HepG2 (cell line): Measurements from ENCODE around the gene SETD1B. TPM values are rescaled to one million over a fixed set of nuclear protein-coding genes. Genes with fewer than 3 reads are reported as not detected.

ENCODE experiments used
- ATAC-seq: fragments of 200-7000 bp; cut with Tn5 transposase; 3 replicates; pipeline ENCODE4 v1.9.1; 2020; ENCODE audit warnings: mild to moderate bottlenecking, moderate library complexity
- BruUV-seq: library from RNA; stranded (reverse); fragments of 400-500 nt; replicated peaks from 2 replicates; lab custom pipeline; 2021; lab: Mats Ljungman, UMichigan
- CTCF ChIA-PET: fragments of 300-600 bp; formaldehyde crosslinking; extraction: SDS; loops from one replicate; lab custom pipeline; 2021; ENCODE audit warnings: low total read pairs, inconsistent platforms, low intra/inter-chr PET ratio; lab: Yijun Ruan, JAX
- POLR2A ChIA-PET: fragments of 350-600 bp; sonication (Branson Sonifier 250); formaldehyde crosslinking; loops from one replicate; lab custom pipeline; 2020; ENCODE audit warnings: antibody characterized with exemption, inconsistent platforms; lab: Yijun Ruan, JAX
- DNase-seq: peaks from one replicate; pipeline ENCODE4 v3.0.0-alpha.2; 2015; ENCODE audit warnings: low spot score
- FAIRE-seq: peaks from 3 replicates; lab custom pipeline; 2011; peaks lifted over from hg19 to GRCh38; lab: Jason Lieb, UNC
- H2AFZ ChIP-seq: one replicate; pipeline ENCODE4 v1.6.1; 2011; ENCODE audit warnings: low read length, inconsistent platforms
- H3K27ac ChIP-seq: fragments of 300-600 bp; 3 replicates; pipeline ENCODE4 v1.8.0; 2011; ENCODE audit warnings: mixed run types, mild to moderate bottlenecking, mixed read lengths, low read length, inconsistent platforms; ENCODE audit not compliant: insufficient read depth; ENCODE audit errors: extremely low read length
- H3K27me3 ChIP-seq, 2 experiments: fragments of 200-600 bp in 1 of 2; 2 replicates in 1 of 2; 3 replicates in 1 of 2; pipeline versions ENCODE4 v1.6.0 to v1.8.0; 2011; ENCODE audit warnings: low read length in 2 of 2, mild to moderate bottlenecking in 2 of 2, moderate library complexity in 2 of 2, inconsistent platforms in 1 of 2; ENCODE audit not compliant: insufficient read depth in 2 of 2, control insufficient read depth in 1 of 2
- H3K36me3 ChIP-seq, 2 experiments: fragments of 200-600 bp in 1 of 2; replicated peaks in 1 of 2; 2 replicates in 1 of 2; 3 replicates in 1 of 2; pipeline versions ENCODE4 v1.5.1 to v1.8.0; 2011; ENCODE audit warnings: low read length in 2 of 2, inconsistent platforms in 1 of 2; ENCODE audit not compliant: insufficient read depth in 2 of 2, control insufficient read depth in 1 of 2
- H3K4me1 ChIP-seq: 2 replicates; pipeline ENCODE4 v1.5.1; 2012; ENCODE audit warnings: low read length, inconsistent platforms; ENCODE audit not compliant: insufficient read depth
- H3K4me2 ChIP-seq: 2 replicates; pipeline ENCODE4 v1.6.0; 2011; ENCODE audit warnings: low read depth, low read length, inconsistent platforms
- H3K4me3 ChIP-seq, 3 experiments: fragments of 200-600 bp in 1 of 3; sonication (generic), shearing (Covaris generic) in 1 of 3; replicated peaks in 1 of 3; 2 replicates each; pipeline ENCODE4 v1.5.1; 2011 to 2016; ENCODE audit warnings: low read length in 3 of 3, inconsistent platforms in 2 of 3, low read depth in 2 of 3, mild to moderate bottlenecking in 2 of 3, control low read depth in 1 of 3, mixed read lengths in 1 of 3; ENCODE audit not compliant: insufficient read depth in 1 of 3
- H3K79me2 ChIP-seq: one replicate; pipeline ENCODE4 v1.6.1; 2011; ENCODE audit warnings: low read length, inconsistent platforms; ENCODE audit not compliant: insufficient read depth
- H3K9ac ChIP-seq: 2 replicates; pipeline ENCODE4 v1.6.0; 2011; ENCODE audit warnings: mild to moderate bottlenecking, low read depth, low read length, inconsistent platforms; ENCODE audit not compliant: insufficient read depth
- H3K9me3 ChIP-seq: 2 replicates; pipeline ENCODE4 v1.5.1; 2012; ENCODE audit warnings: mild to moderate bottlenecking, low read length
- H4K20me1 ChIP-seq: 2 replicates; pipeline ENCODE4 v1.6.0; 2011; ENCODE audit warnings: inconsistent platforms, mild to moderate bottlenecking, low read length, moderate library complexity; ENCODE audit not compliant: insufficient read depth
- ARHGAP35 ChIP-seq: sonication (generic); formaldehyde crosslinking; IDR thresholded peaks from 2 replicates; pipeline ENCODE4 v1.9.0; 2022; ENCODE audit warnings: mild to moderate bottlenecking, inconsistent platforms, moderate library complexity, missing genetic modification reagents, borderline replicate concordance
- CBX1 ChIP-seq: IDR thresholded peaks from one replicate; pipeline ENCODE4 v1.6.1; 2016; ENCODE audit warnings: antibody characterized with exemption, low read depth
- CBX5 ChIP-seq: sonication (generic); formaldehyde crosslinking; IDR thresholded peaks from 2 replicates; pipeline ENCODE4 v1.4.0; 2020; ENCODE audit warnings: missing genetic modification reagents, borderline replicate concordance
- DNMT1 ChIP-seq: sonication (generic); formaldehyde crosslinking; IDR thresholded peaks from 2 replicates; pipeline ENCODE4 v1.5.1; 2020; ENCODE audit warnings: mild to moderate bottlenecking, missing genetic modification reagents
- FOXA3 ChIP-seq: IDR thresholded peaks from 2 replicates; pipeline ENCODE4 v1.6.1; 2016; ENCODE audit warnings: missing genetic modification reagents, missing compliant biosample characterization
- HMGA1 ChIP-seq: sonication (generic); formaldehyde crosslinking; conservative IDR thresholded peaks from 2 replicates; pipeline ENCODE4 v1.4.0; 2020; ENCODE audit warnings: missing genetic modification reagents
- IKZF4 ChIP-seq: sonication (generic); formaldehyde crosslinking; IDR thresholded peaks from 2 replicates; pipeline ENCODE4 v1.5.1; 2020; ENCODE audit warnings: borderline replicate concordance, mild to moderate bottlenecking, low read depth, missing genetic modification reagents; ENCODE audit errors: not compliant biosample characterization
- JDP2 ChIP-seq: sonication (generic); formaldehyde crosslinking; IDR thresholded peaks from 2 replicates; pipeline ENCODE4 v1.8.1; 2022; ENCODE audit warnings: missing genetic modification reagents, borderline replicate concordance
- NKX3-1 ChIP-seq: sonication (generic); formaldehyde crosslinking; IDR thresholded peaks from 2 replicates; pipeline ENCODE4 v1.5.0; 2020; ENCODE audit warnings: missing genetic modification reagents
- SSRP1 ChIP-seq: IDR thresholded peaks from 2 replicates; pipeline ENCODE4 v1.6.1; 2016; ENCODE audit warnings: control low read depth
- SYNCRIP ChIP-seq: fragments of 200-400 bp; formaldehyde crosslinking; IDR thresholded peaks from 2 replicates; pipeline ENCODE4 v1.6.1; 2018; ENCODE audit warnings: mild to moderate bottlenecking, low read depth, low read length; ENCODE audit not compliant: insufficient read depth
- ZFY ChIP-seq: sonication (generic); formaldehyde crosslinking; IDR thresholded peaks from 2 replicates; pipeline ENCODE4 v1.4.0; 2020; ENCODE audit warnings: missing genetic modification reagents
- ZMYM4 ChIP-seq: sonication (generic); formaldehyde crosslinking; IDR thresholded peaks from 2 replicates; pipeline ENCODE4 v1.8.1; 2023; ENCODE audit warnings: mild to moderate bottlenecking, missing genetic modification reagents
- ZNF33B ChIP-seq: sonication (generic); formaldehyde crosslinking; IDR thresholded peaks from 2 replicates; pipeline ENCODE4 v1.5.1; 2020; ENCODE audit warnings: mild to moderate bottlenecking, missing genetic modification reagents
- ZNF746 ChIP-seq: sonication (generic); formaldehyde crosslinking; IDR thresholded peaks from 2 replicates; pipeline ENCODE4 v1.8.0; 2022; ENCODE audit warnings: mild to moderate bottlenecking, missing genetic modification reagents
- WGBS: methylation state at CpG from one replicate; pipeline ENCODE4 v1.1.6; 2017; ENCODE audit warnings: low lambda C conversion rate; 5-methylcytosine and 5-hydroxymethylcytosine counted together
- in situ Hi-C: cut with HindIII; loops from 2 replicates; pipeline ENCODE4 v1.10.0; 2017; ENCODE audit warnings: low pct_unique_long_range_greater_than_20kb; ENCODE audit not compliant: extremely low pct_ligation_motif_present
- intact Hi-C: fragments of 100-400 bp; cut with micrococcal nuclease; formaldehyde crosslinking; loops from one replicate; pipeline ENCODE4 v1.10.0; 2022; ENCODE audit not compliant: unreplicated experiment
- polyA plus RNA-seq, 8 experiments: library from polyadenylated mRNA; depleted of rRNA in 3 of 8; stranded (reverse) in 7 of 8; unstranded in 1 of 8; fragments of >200 nt; fragmentation: Illumina TruSeq in 4 of 8; extraction: Trizol in 4 of 8; gene quantifications; 2 replicates each; pipeline versions ENCODE4 v1.2.1 to v1.2.3, GENCODE V29; 2011 to 2016; ENCODE audit warnings: low read depth in 4 of 8, missing spikeins in 1 of 8, mixed read lengths in 1 of 8; ENCODE audit not compliant: insufficient read depth in 1 of 8
- total RNA-seq, 5 experiments: library from RNA; depleted of rRNA; stranded (reverse); fragments of >200 nt; fragmentation: Illumina TruSeq; extraction: Trizol; gene quantifications; 2 replicates each; pipeline ENCODE4 v1.2.3, GENCODE V29; 2016; ENCODE audit warnings: low read depth in 1 of 5
- TF ChIP-seq, protein P1 (sequence below): sonication (generic); formaldehyde crosslinking; IDR thresholded peaks from 2 replicates; pipeline ENCODE4 v1.4.0; 2020; ENCODE audit warnings: low read depth, missing genetic modification reagents
- TF ChIP-seq, protein P2 (sequence below): sonication (generic); formaldehyde crosslinking; IDR thresholded peaks from 2 replicates; pipeline ENCODE4; 2020; ENCODE audit warnings: missing genetic modification reagents, mild to moderate bottlenecking, borderline replicate concordance

The SETD1B gene
- total and polyA plus RNA-seq, 2 of the 13 experiments (the other 11 are each of a cell fraction or from before 2014, with no cell fraction given) = 1.1 to 1.4 TPM

DNA sequence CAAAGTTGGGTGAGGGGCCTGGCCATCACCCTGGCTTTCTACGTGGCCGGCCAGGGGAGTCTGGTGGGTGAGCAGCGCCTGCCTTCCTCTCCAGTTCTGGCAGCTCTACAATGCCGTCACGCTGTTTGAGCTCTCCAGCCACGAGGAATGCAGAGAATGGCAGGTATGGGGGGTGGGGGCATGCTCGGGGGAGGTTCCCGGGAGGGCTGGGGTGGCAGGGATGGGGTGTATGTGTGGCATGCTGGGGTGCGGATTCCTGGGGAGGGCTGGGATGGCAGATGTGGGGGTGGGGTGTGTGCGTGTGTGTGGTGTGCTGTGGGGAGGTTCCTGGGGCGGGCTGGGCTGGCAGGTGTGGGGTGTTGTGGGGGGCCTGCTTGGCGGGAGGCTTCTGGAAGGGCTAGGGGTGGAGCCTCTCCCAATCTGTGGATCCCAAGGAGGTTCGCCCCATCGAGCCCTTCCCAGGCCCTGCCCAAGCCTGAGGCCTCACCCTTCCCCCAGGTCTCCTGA, 28.8 kb upstream of the SETD1B start:
- Histone ChIP-seq H4K20me1 (no peaks in the 10 kb centered on the region), H3K9ac (no peak overlapping the region), H3K4me2 (no peak overlapping the region), H3K36me3 (no peaks in the 10 kb centered on the region; a peak in 1 of 5 replicates), H3K27me3 (no peaks in the 10 kb centered on the region), H3K4me1 (peaks cover 24% of the 10 kb centered on the region), H2AFZ (no peak overlapping the region), H3K27ac (no peak overlapping the region)
- DNase-seq (no peak), FAIRE-seq (no peak), ATAC-seq (no peak)
- CTCF ChIA-PET = interaction anchor here (1.2 to 6.1 kb wide), 2 partner anchors 19 to 78 kb away, joined by 5 to 66 read pairs; partner anchors contain the start of gene RHOF
- no TSS peak for BruUV-seq
- in situ Hi-C loops = loop anchor here (5.0 kb wide), 1 partner anchor 83 kb away; no protein-coding TSS in a partner anchor
- TF ChIP-seq, protein P1, sequence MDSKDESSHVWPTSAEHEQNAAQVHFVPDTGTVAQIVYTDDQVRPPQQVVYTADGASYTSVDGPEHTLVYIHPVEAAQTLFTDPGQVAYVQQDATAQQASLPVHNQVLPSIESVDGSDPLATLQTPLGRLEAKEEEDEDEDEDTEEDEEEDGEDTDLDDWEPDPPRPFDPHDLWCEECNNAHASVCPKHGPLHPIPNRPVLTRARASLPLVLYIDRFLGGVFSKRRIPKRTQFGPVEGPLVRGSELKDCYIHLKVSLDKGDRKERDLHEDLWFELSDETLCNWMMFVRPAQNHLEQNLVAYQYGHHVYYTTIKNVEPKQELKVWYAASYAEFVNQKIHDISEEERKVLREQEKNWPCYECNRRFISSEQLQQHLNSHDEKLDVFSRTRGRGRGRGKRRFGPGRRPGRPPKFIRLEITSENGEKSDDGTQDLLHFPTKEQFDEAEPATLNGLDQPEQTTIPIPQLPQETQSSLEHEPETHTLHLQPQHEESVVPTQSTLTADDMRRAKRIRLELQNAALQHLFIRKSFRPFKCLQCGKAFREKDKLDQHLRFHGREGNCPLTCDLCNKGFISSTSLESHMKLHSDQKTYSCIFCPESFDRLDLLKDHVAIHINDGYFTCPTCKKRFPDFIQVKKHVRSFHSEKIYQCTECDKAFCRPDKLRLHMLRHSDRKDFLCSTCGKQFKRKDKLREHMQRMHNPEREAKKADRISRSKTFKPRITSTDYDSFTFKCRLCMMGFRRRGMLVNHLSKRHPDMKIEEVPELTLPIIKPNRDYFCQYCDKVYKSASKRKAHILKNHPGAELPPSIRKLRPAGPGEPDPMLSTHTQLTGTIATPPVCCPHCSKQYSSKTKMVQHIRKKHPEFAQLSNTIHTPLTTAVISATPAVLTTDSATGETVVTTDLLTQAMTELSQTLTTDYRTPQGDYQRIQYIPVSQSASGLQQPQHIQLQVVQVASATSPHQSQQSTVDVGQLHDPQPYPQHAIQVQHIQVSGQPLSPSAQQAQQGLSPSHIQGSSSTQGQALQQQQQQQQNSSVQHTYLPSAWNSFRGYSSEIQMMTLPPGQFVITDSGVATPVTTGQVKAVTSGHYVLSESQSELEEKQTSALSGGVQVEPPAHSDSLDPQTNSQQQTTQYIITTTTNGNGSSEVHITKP (CRISPR knock-in tag) = no peak
- TF ChIP-seq ARHGAP35 (no peak), ZFY (CRISPR knock-in tag) (no peak), CBX5 (CRISPR knock-in tag) (no peak), IKZF4 (CRISPR knock-in tag) (no peak), SYNCRIP (no peak), DNMT1 (CRISPR knock-in tag) (no peak), SSRP1 (CRISPR knock-in tag) (no peak), ZMYM4 (no peak), FOXA3 (CRISPR knock-in tag) (no peak), NKX3-1 (CRISPR knock-in tag) (no peak), ZNF33B (CRISPR knock-in tag) (no peak), HMGA1 (CRISPR knock-in tag) (no peak), ZNF746 (CRISPR knock-in tag) (no peak), CBX1 (no peak), JDP2 (CRISPR knock-in tag) (no peak)
- TF ChIP-seq, protein P2, sequence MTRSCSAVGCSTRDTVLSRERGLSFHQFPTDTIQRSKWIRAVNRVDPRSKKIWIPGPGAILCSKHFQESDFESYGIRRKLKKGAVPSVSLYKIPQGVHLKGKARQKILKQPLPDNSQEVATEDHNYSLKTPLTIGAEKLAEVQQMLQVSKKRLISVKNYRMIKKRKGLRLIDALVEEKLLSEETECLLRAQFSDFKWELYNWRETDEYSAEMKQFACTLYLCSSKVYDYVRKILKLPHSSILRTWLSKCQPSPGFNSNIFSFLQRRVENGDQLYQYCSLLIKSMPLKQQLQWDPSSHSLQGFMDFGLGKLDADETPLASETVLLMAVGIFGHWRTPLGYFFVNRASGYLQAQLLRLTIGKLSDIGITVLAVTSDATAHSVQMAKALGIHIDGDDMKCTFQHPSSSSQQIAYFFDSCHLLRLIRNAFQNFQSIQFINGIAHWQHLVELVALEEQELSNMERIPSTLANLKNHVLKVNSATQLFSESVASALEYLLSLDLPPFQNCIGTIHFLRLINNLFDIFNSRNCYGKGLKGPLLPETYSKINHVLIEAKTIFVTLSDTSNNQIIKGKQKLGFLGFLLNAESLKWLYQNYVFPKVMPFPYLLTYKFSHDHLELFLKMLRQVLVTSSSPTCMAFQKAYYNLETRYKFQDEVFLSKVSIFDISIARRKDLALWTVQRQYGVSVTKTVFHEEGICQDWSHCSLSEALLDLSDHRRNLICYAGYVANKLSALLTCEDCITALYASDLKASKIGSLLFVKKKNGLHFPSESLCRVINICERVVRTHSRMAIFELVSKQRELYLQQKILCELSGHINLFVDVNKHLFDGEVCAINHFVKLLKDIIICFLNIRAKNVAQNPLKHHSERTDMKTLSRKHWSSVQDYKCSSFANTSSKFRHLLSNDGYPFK (CRISPR knock-in tag) = no peak
- TF ChIP-seq, all 625 proteins: peak for 0
- 86% methylated on average over 11 of the region's 14 CpGs for WGBS
- Histone ChIP-seq H3K9me3 (no peaks in the 10 kb centered on the region), H3K79me2 (no peaks in the 10 kb centered on the region), H3K4me3 (no peak overlapping the region)
- intact Hi-C loops = loop anchor here (5.0 kb wide), 1 partner anchor 63 kb away; the partner anchor contains the start of gene TMEM120B
- POLR2A ChIA-PET = no interaction called here
